Subcutaneous abdominal adipose tissue (tissue), 5 donors: ENCODE measurements around the gene HEY2.

Experiments
- H3K27ac ChIP-seq: one replicate; pipeline ENCODE4 v1.7.0; 2013; ENCODE audit warnings: low read depth, mild to moderate bottlenecking, inconsistent platforms, low read length, moderate library complexity
- H3K27me3 ChIP-seq, 5 donors: one replicate each; pipeline ENCODE4 v1.7.0; 2013; ENCODE audit warnings: low read length in 5 of 5, inconsistent platforms in 1 of 5; ENCODE audit not compliant: control insufficient read depth in 5 of 5, insufficient read depth in 4 of 5
- H3K36me3 ChIP-seq, 5 donors: one replicate each; pipeline ENCODE4 v1.7.0; 2013; ENCODE audit warnings: low read length in 5 of 5; ENCODE audit not compliant: control insufficient read depth in 5 of 5, insufficient read depth in 5 of 5
- H3K4me1 ChIP-seq, 5 donors: one replicate each; pipeline ENCODE4 v1.7.0; 2013; ENCODE audit warnings: low read length in 5 of 5, mild to moderate bottlenecking in 3 of 5, moderate library complexity in 1 of 5; ENCODE audit not compliant: control insufficient read depth in 5 of 5, insufficient read depth in 5 of 5
- H3K4me3 ChIP-seq, 5 donors: one replicate each; pipeline ENCODE4 v1.7.0; 2013; ENCODE audit warnings: low read length in 5 of 5, low read depth in 1 of 5
- H3K9ac ChIP-seq, 5 donors: one replicate each; pipeline ENCODE4 v1.7.0; 2013; ENCODE audit warnings: low read length in 5 of 5, mild to moderate bottlenecking in 4 of 5, moderate library complexity in 3 of 5
- H3K9me3 ChIP-seq, 5 donors: one replicate each; pipeline ENCODE4 v1.7.0; 2013; ENCODE audit warnings: low read length in 5 of 5; ENCODE audit not compliant: control insufficient read depth in 5 of 5
- donor health status: healthy.
- donor health status: healthy.
- donor health status: healthy.
- donor health status: healthy.
- donor health status: healthy.

Gene HEY2

DNA sequence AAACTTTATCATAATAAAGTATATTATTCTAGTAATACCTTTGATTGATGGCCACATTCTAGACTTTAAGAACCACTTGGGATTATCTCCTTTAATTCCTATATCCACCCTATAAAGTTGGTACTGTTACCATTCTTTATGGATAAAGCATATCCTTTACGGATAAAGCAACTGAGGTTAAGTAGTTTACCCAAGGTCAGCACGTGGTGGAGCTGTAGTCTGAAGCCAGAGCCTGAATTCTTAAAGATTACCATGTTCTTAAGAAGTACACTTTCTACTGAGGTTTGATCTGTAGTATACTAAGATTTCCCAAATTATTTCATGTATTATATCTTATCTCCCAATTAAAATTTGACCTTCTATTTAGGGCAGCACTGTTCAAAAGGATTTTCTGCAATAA is 38.4 kb downstream of the HEY2 start:
- H3K9me3 ChIP-seq: no peaks in the 10 kb centered on the region
- H3K27ac ChIP-seq: no peak overlapping the region
- no peak overlapping the region for H3K4me3 ChIP-seq
- no peak overlapping the region for H3K9ac ChIP-seq
- no peaks in the 10 kb centered on the region for H3K27me3 ChIP-seq
- no peaks in the 10 kb centered on the region for H3K36me3 ChIP-seq
- peaks cover 9 to 37% (median 35%) of the 10 kb centered on the region in 5 donors for H3K4me1 ChIP-seq

- Histone ChIP-seq H3K9me3 (no peaks in the 10 kb centered on the region), H3K4me1 (peaks cover 12 to 51% (median 47%) of the 10 kb centered on the region in 5 donors), H3K4me3 (peak overlapping the region in 1 of 5 donors; percentile 93), H3K36me3 (no peaks in the 10 kb centered on the region), H3K27ac (peak overlapping the region; percentile 93), H3K27me3 (no peaks in the 10 kb centered on the region), H3K9ac (peak overlapping the region in 2 of 5 donors; percentile 85)
Observed at GRCh38 chr6:125789167-125789566, 39.7 kb downstream of the HEY2 start.

DNA sequence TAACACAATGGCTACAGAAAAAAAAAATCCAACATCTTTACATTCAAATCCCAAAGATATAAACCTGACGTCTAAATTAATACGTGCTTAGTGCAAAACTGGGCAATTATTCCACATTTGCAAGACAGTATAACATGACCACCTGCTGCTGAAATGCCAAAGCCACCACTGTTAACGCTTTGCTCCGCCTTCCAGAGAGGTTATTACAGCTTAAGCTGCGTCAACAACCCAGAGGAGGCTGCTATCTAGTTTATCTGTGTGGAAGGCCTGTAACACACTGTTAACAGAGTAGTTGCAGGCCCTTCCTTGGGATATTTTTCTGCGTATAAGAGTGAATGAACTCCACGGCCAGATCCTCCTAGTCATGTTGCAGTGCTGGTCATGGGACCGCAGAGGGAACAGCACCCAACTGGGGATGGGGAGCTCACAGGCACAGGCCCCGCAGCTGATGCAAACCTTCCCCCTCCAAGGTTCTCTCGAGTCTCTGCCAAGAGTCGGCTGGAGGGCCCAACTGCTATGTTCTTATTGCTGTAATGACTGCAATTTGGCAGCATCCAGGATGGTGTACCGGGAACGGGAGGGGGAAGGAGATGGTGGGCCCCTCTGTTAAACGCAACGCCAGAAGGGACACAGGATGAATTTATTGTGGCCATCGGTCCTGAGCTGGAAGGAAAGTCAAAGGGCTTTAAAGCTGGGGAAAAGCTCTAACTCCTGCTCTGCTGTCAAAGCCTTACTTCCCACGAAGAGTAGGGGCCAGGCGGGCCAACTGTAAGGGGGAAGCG is 40.3 kb downstream of the HEY2 start:
- Histone ChIP-seq H3K27ac (peak overlapping the region; percentile 93), H3K4me3 (peak overlapping the region; percentile 74 to 93 (median 81)), H3K9ac (peak overlapping the region; percentile 66 to 85 (median 83)), H3K9me3 (no peaks in the 10 kb centered on the region), H3K27me3 (no peaks in the 10 kb centered on the region), H3K4me1 (peaks cover 12 to 56% (median 53%) of the 10 kb centered on the region in 5 donors), H3K36me3 (no peaks in the 10 kb centered on the region)

GRCh38 chr6:125790358-125791150 is 41.1 kb downstream of the HEY2 start, which contains the start of gene NCOA7:
Gene NCOA7, plus strand, starts transcription at chr6:125790960. Its CDS starts 24,395 bp downstream, at chr6:125815355.
- Histone ChIP-seq H3K36me3 (no peaks in the 10 kb centered on the region), H3K4me3 (peak within 1 kb of the TSS; percentile 74 to 93 (median 81)), H3K4me1 (peaks cover 12 to 62% (median 60%) of the 10 kb centered on the region in 5 donors), H3K27ac (peak within 1 kb of the TSS; percentile 93), H3K9me3 (no peaks in the 10 kb centered on the region), H3K27me3 (no peaks in the 10 kb centered on the region), H3K9ac (peak within 1 kb of the TSS; percentile 66 to 85 (median 83))

DNA sequence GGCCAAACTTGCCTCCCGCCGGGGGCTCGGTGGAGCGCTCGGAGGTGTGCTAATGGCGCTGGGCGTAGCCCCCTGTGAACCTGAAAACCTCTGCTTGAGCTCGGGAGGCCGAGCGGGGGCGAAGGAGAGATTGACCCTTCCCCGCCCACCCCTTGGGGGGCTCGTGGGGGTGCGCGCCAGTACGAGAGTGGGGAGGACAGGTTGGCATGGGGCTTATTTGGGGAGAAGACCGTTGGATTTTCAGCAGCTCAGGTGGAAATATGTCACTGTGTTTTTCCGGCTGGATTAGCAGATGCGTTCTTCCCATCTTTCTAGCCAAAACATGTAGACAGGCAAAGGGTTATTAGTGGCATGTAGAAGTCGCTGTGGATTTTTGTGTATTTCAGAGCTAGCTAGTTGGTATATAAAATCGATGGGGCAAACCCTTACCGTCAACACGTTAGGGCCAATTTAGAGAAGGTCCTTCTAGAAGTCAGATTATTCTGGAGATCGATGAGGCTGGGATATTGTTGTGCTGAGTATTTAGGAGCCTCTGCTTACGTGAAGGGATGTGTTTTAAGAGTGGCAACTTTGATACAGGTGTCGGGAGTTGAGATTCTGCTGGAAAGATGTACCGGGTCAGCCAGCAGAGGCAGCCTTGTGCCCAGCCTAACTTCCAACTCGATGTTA is 41.9 kb downstream of the HEY2 start:
- Histone ChIP-seq H3K9me3 (no peaks in the 10 kb centered on the region), H3K9ac (peak overlapping the region; percentile 58 to 85 (median 71)), H3K4me3 (peak overlapping the region; percentile 74 to 93 (median 78)), H3K36me3 (no peaks in the 10 kb centered on the region), H3K27me3 (no peaks in the 10 kb centered on the region), H3K27ac (peak overlapping the region; percentile 93), H3K4me1 (peaks cover 12 to 66% (median 63%) of the 10 kb centered on the region in 5 donors)

- H3K4me1 ChIP-seq: peaks cover 12 to 66% (median 63%) of the 10 kb centered on the region in 5 donors
- peak overlapping the region; percentile 93 for H3K27ac ChIP-seq
- H3K27me3 ChIP-seq: no peaks in the 10 kb centered on the region
- peak overlapping the region; percentile 74 to 93 (median 78) for H3K4me3 ChIP-seq
- peaks cover 0 to 1% (median 0%) of the 10 kb centered on the region in 5 donors for H3K36me3 ChIP-seq
- no peaks in the 10 kb centered on the region for H3K9me3 ChIP-seq
- peak overlapping the region in 3 of 5 donors; percentile 69 to 85 (median 85) for H3K9ac ChIP-seq
Observed at GRCh38 chr6:125791820-125792165, 42.4 kb downstream of the HEY2 start.

GRCh38 chr6:125792172-125792571 is 42.7 kb downstream of the HEY2 start:
- H3K27ac ChIP-seq: peak overlapping the region; percentile 93
- H3K27me3 ChIP-seq: no peaks in the 10 kb centered on the region
- H3K9ac ChIP-seq: peak overlapping the region in 2 of 5 donors; percentile 25 to 42
- peak overlapping the region in 3 of 5 donors; percentile 75 to 93 (median 81) for H3K4me3 ChIP-seq
- peaks cover 12 to 66% (median 63%) of the 10 kb centered on the region in 5 donors for H3K4me1 ChIP-seq
- H3K9me3 ChIP-seq: no peaks in the 10 kb centered on the region
- H3K36me3 ChIP-seq: peaks cover 0 to 3% (median 0%) of the 10 kb centered on the region in 5 donors

DNA sequence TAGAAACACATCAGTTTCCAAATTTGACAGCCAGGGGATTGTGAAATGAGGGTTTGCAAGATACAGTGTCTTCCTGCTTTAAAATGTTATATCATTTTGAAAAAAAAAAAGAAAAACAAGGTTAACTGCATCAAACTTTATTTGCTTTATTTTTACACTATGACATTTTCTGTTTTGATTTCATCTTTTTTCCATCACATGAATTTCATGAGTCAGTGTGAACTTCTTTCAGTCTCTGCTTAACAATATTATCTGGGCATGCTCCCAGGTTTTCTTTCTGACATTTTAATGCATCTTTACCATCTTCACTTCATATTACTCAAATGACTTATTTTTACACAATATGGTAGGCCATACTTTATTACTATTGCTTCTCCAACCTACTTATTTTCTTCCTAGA is 43.2 kb downstream of the HEY2 start:
- Histone ChIP-seq H3K9ac (peak overlapping the region in 2 of 5 donors; percentile 25 to 42), H3K4me1 (peaks cover 12 to 66% (median 64%) of the 10 kb centered on the region in 5 donors)

DNA sequence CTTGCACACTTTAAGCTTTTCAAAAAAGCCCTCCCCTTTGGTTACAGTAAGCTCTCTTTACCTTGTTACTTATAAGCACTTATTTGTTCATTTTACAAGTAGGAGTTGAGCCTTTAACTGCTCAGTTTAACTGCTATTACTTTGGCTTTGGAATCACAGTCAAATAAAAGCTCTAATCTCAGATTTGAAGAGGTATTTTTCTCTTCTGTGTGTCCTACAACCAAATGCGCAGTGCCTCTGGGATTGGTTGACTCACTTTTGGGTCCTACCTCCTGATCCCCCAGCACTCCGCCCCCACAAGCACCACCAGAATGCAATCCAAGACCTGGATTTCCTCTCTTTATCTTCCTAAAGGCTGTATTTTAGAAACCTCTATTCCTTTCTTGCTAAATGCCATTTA is 43.8 kb downstream of the HEY2 start:
- Histone ChIP-seq H3K9me3 (no peaks in the 10 kb centered on the region), H3K27ac (peak overlapping the region; percentile 93), H3K36me3 (peaks cover 0 to 3% (median 0%) of the 10 kb centered on the region in 5 donors), H3K9ac (no peak overlapping the region), H3K4me3 (peak overlapping the region in 2 of 5 donors; percentile 5 to 20), H3K4me1 (peaks cover 12 to 71% (median 62%) of the 10 kb centered on the region in 5 donors), H3K27me3 (no peaks in the 10 kb centered on the region)

More for the DNA sequence above, 43.2 kb downstream of the HEY2 start:
- Histone ChIP-seq H3K27me3 (no peaks in the 10 kb centered on the region), H3K4me3 (peak overlapping the region in 2 of 5 donors; percentile 1 to 93), H3K9me3 (no peaks in the 10 kb centered on the region), H3K27ac (peak overlapping the region; percentile 93), H3K36me3 (peaks cover 0 to 3% (median 0%) of the 10 kb centered on the region in 5 donors)
